Measurements from ENCODE around the gene MPL.

Gene MPL

GRCh38 chr1:43327549-43328292, 9.9 kb upstream of the MPL start:
- no peak for DNase-seq

- peak; percentile 68 to 75 for DNase-seq
Observed at GRCh38 chr1:43329995-43330751, 7.4 kb upstream of the MPL start.

DNA sequence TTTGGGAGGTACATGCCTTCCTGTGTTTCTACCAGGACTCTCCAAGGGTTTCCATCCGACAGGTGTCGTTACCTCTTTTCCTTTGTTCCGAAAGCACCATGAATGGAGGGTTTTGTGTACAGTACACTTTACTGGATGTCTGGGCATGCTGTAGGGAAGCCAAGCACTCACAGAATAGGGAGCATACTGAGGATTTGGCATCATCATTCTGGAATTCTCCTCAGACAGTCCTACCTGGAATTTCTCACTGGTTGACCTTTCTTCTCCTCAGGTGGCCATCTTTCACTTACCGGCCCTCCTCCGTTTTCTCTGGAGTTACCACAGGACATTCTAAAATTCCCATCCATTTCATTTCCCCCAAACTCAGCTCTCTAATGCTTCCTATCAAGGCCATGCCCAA, 5.9 kb upstream of the MPL start:
- DNase-seq, result no peak

DNA sequence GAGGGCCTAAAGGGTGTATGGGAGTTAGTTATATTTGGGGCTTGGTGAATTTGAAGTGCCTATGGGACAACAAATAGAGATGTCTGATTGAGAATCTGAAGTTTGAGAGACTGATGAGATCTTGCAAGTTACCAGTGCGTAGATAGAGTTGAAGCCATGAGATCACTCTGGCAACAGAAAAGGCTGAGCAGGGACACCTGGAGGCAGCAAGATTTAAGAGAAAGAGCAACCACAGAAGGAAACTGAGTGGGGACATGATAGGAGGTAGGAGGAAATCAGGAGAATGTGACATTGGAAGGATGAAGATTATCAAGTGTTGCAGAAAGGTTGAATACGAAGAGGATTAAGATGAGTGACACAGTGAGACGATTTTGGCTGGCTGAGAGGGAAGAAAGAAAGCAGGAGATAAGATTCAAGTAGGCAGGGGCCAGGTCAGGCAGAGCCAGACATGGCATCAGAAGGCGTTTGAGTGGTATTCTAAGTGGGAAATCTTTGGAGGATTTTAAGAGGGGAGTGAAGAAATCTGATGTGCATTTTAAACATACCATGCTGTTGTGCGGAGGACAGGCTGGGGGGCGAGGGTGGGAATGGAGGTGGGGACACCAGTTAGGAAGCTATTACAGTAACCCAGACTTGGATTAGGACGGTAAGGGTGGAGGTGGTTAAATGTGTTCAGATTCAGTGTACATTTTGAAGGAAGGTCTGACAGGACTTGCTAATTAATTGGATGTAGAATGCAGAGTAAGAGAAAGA, 3.0 kb upstream of the MPL start:
- DNase-seq, result no peak

- DNase-seq, result no peak
Observed at GRCh38 chr1:43338001-43338400, 383 bp downstream of the MPL start.

DNA sequence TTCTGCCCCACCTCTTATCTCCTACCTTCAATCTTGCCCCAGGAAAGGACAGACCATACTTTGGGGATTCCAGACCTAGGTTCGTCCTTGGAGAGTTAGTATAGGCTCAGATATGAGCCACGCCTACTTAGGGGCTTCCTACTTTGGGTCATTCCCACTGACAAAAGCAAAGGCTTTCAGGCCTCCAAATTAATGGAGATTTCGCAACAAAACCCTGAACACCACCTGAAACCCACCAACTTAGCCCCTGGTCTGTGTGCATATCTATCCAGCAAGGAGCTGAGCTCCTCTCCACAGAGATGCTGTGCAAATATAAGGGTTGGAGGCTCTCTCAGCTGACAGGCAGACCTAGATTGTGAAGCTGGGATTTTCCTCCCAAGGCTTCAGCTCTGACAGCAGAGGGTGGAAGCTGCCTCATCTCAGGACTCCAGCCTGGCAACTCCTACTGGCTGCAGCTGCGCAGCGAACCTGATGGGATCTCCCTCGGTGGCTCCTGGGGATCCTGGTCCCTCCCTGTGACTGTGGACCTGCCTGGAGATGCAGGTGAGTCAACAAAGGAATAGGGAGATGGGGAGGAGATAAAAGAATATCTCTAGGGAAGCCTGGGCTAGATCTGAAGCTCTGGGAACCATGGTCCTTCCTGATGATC, 2.1 kb downstream of the MPL start:
- DNase-seq, result no peak

GRCh38 chr1:43340559-43340958, 2.9 kb downstream of the MPL start:
- no peak for DNase-seq

GRCh38 chr1:43344267-43344850, 6.7 kb downstream of the MPL start:
- no peak for DNase-seq

- no peak for DNase-seq
Observed at GRCh38 chr1:43345120-43345519, 7.5 kb downstream of the MPL start.

DNA sequence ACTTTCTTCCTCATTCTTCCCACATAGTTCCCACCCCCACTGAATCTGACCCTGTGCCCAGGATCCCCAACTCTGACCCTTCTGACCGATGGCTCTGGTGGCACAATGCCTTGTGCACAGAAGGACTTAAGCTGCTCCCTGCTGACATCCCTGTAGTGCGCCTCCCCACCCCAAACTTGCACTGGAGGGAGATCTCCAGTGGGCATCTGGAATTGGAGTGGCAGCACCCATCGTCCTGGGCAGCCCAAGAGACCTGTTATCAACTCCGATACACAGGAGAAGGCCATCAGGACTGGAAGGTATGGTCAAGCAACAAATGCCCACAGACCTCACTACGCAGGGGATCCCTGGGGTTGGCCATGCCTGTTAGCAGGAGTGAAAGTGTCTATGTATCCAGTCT, 9.0 kb downstream of the MPL start:
- no peak for DNase-seq

DNA sequence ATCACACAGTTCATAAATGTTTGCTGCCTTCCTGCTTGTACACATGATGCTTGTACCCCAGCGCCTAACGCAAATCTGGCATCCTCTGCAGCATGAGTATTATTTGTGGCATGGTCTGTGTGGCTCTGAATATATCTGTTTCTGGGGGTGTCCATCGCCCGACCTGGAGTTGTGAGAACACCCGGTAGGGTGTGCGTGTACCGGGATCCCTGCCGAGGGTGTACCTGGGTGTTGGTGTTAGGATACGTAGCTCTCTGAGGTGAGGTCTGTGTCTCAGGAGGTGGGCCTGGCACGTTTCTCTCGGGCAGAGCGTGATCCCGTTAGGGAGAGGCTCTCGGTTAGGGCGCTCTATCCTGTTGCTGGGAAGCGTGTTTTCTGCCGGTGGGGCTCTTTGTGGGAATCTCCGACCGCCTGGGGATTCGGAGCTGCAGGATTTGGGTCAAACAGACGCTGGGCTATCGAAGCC, 10.8 kb downstream of the MPL start:
- DNase-seq, result no peak

- DNase-seq, result peak; percentile 45 to 55
Observed at GRCh38 chr1:43348809-43349593, 11.4 kb downstream of the MPL start.

- no peak for DNase-seq
Observed at GRCh38 chr1:43349594-43350306, 12.1 kb downstream of the MPL start.

GRCh38 chr1:43350976-43351375, 13.4 kb downstream of the MPL start:
- no peak for DNase-seq

- DNase-seq, result no peak
Observed at GRCh38 chr1:43351421-43352350, 14.1 kb downstream of the MPL start.

- DNase-seq, result no peak
Observed at GRCh38 chr1:43352351-43352705, 14.7 kb downstream of the MPL start.

- no peak for DNase-seq
Observed at GRCh38 chr1:43352881-43353280, 15.3 kb downstream of the MPL start.

GRCh38 chr1:43354471-43354870, 16.9 kb downstream of the MPL start:
- DNase-seq, result no peak

- DNase-seq, result no peak
Observed at GRCh38 chr1:43354936-43355335, 17.3 kb downstream of the MPL start.

- DNase-seq, result no peak
Observed at GRCh38 chr1:43357251-43357650, 19.6 kb downstream of the MPL start.

Data from stimulated activated CD4-positive, alpha-beta T cell treated with anti-CD3 and anti-CD28 coated beads, Interleukin-2, amount 100 ng/mL, for 24 hours (primary cell).